HepG2 (cell line): ENCODE results near the gene DLEC1. TPM values are rescaled to one million over a fixed set of nuclear protein-coding genes. Genes with fewer than 3 reads are reported as not detected.

Experiments
- ATAC-seq: fragments of 200-7000 bp; cut with Tn5 transposase; 3 replicates; pipeline ENCODE4 v1.9.1; 2020; ENCODE audit warnings: mild to moderate bottlenecking, moderate library complexity
- BruUV-seq: library from RNA; stranded (reverse); fragments of 400-500 nt; replicated peaks from 2 replicates; lab custom pipeline; 2021; lab: Mats Ljungman, UMichigan
- CTCF ChIA-PET: fragments of 300-600 bp; formaldehyde crosslinking; extraction: SDS; loops from one replicate; lab custom pipeline; 2021; ENCODE audit warnings: low total read pairs, inconsistent platforms, low intra/inter-chr PET ratio; lab: Yijun Ruan, JAX
- POLR2A ChIA-PET: fragments of 350-600 bp; sonication (Branson Sonifier 250); formaldehyde crosslinking; loops from one replicate; lab custom pipeline; 2020; ENCODE audit warnings: antibody characterized with exemption, inconsistent platforms; lab: Yijun Ruan, JAX
- DNase-seq: peaks from one replicate; pipeline ENCODE4 v3.0.0-alpha.2; 2015; ENCODE audit warnings: low spot score
- FAIRE-seq: peaks from 3 replicates; lab custom pipeline; 2011; peaks lifted over from hg19 to GRCh38; lab: Jason Lieb, UNC
- H2AFZ ChIP-seq: one replicate; pipeline ENCODE4 v1.6.1; 2011; ENCODE audit warnings: low read length, inconsistent platforms
- H3K27ac ChIP-seq: fragments of 300-600 bp; 3 replicates; pipeline ENCODE4 v1.8.0; 2011; ENCODE audit warnings: mixed run types, mild to moderate bottlenecking, mixed read lengths, low read length, inconsistent platforms; ENCODE audit not compliant: insufficient read depth; ENCODE audit errors: extremely low read length
- H3K27me3 ChIP-seq, 2 experiments: fragments of 200-600 bp in 1 of 2; 2 replicates in 1 of 2; 3 replicates in 1 of 2; pipeline versions ENCODE4 v1.6.0 to v1.8.0; 2011; ENCODE audit warnings: low read length in 2 of 2, mild to moderate bottlenecking in 2 of 2, moderate library complexity in 2 of 2, inconsistent platforms in 1 of 2; ENCODE audit not compliant: insufficient read depth in 2 of 2, control insufficient read depth in 1 of 2
- H3K36me3 ChIP-seq, 2 experiments: fragments of 200-600 bp in 1 of 2; replicated peaks in 1 of 2; 2 replicates in 1 of 2; 3 replicates in 1 of 2; pipeline versions ENCODE4 v1.5.1 to v1.8.0; 2011; ENCODE audit warnings: low read length in 2 of 2, inconsistent platforms in 1 of 2; ENCODE audit not compliant: insufficient read depth in 2 of 2, control insufficient read depth in 1 of 2
- H3K4me1 ChIP-seq: 2 replicates; pipeline ENCODE4 v1.5.1; 2012; ENCODE audit warnings: low read length, inconsistent platforms; ENCODE audit not compliant: insufficient read depth
- H3K4me2 ChIP-seq: 2 replicates; pipeline ENCODE4 v1.6.0; 2011; ENCODE audit warnings: low read depth, low read length, inconsistent platforms
- H3K4me3 ChIP-seq, 3 experiments: fragments of 200-600 bp in 1 of 3; sonication (generic), shearing (Covaris generic) in 1 of 3; replicated peaks in 1 of 3; 2 replicates each; pipeline ENCODE4 v1.5.1; 2011 to 2016; ENCODE audit warnings: low read length in 3 of 3, inconsistent platforms in 2 of 3, low read depth in 2 of 3, mild to moderate bottlenecking in 2 of 3, control low read depth in 1 of 3, mixed read lengths in 1 of 3; ENCODE audit not compliant: insufficient read depth in 1 of 3
- H3K79me2 ChIP-seq: one replicate; pipeline ENCODE4 v1.6.1; 2011; ENCODE audit warnings: low read length, inconsistent platforms; ENCODE audit not compliant: insufficient read depth
- H3K9ac ChIP-seq: 2 replicates; pipeline ENCODE4 v1.6.0; 2011; ENCODE audit warnings: mild to moderate bottlenecking, low read depth, low read length, inconsistent platforms; ENCODE audit not compliant: insufficient read depth
- H3K9me3 ChIP-seq: 2 replicates; pipeline ENCODE4 v1.5.1; 2012; ENCODE audit warnings: mild to moderate bottlenecking, low read length
- H4K20me1 ChIP-seq: 2 replicates; pipeline ENCODE4 v1.6.0; 2011; ENCODE audit warnings: inconsistent platforms, mild to moderate bottlenecking, low read length, moderate library complexity; ENCODE audit not compliant: insufficient read depth
- ARID2 ChIP-seq: sonication (generic); formaldehyde crosslinking; IDR thresholded peaks from 2 replicates; pipeline ENCODE4 v1.8.1; 2022; ENCODE audit warnings: mild to moderate bottlenecking, missing genetic modification reagents, borderline replicate concordance
- ARNT2 ChIP-seq: sonication (generic); formaldehyde crosslinking; IDR thresholded peaks from 2 replicates; pipeline ENCODE4 v1.8.0; 2022; ENCODE audit warnings: mild to moderate bottlenecking, low read depth, missing genetic modification reagents, moderate library complexity
- CEBPB ChIP-seq: IDR thresholded peaks from 2 replicates; pipeline ENCODE4 v1.6.1; 2011; ENCODE audit warnings: low read depth, low read length, improper control_type of control experiment, borderline replicate concordance
- MAF1 ChIP-seq: sonication (generic); formaldehyde crosslinking; IDR thresholded peaks from 2 replicates; pipeline ENCODE4 v1.5.0; 2020; ENCODE audit warnings: missing genetic modification reagents, borderline replicate concordance
- MAFF ChIP-seq: IDR thresholded peaks from 2 replicates; pipeline ENCODE4 v1.6.1; 2011; ENCODE audit warnings: low read depth, low read length, improper control_type of control experiment
- MAFK ChIP-seq, 2 experiments: IDR thresholded peaks in 1 of 2; conservative IDR thresholded peaks in 1 of 2; 2 replicates each; pipeline ENCODE4 v1.6.1; 2011; ENCODE audit warnings: improper control_type of control experiment in 2 of 2, low read length in 2 of 2
- RCOR2 ChIP-seq: IDR thresholded peaks from 2 replicates; pipeline ENCODE4 v1.6.1; 2016; ENCODE audit warnings: missing biosample characterization, missing genetic modification reagents
- ZNF839 ChIP-seq: sonication (generic); formaldehyde crosslinking; IDR thresholded peaks from 2 replicates; pipeline ENCODE4 v1.4.0; 2020; ENCODE audit warnings: missing genetic modification reagents, mild to moderate bottlenecking, borderline replicate concordance
- WGBS: methylation state at CpG from one replicate; pipeline ENCODE4 v1.1.6; 2017; ENCODE audit warnings: low lambda C conversion rate; 5-methylcytosine and 5-hydroxymethylcytosine counted together
- in situ Hi-C: cut with HindIII; loops from 2 replicates; pipeline ENCODE4 v1.10.0; 2017; ENCODE audit warnings: low pct_unique_long_range_greater_than_20kb; ENCODE audit not compliant: extremely low pct_ligation_motif_present
- intact Hi-C: fragments of 100-400 bp; cut with micrococcal nuclease; formaldehyde crosslinking; loops from one replicate; pipeline ENCODE4 v1.10.0; 2022; ENCODE audit not compliant: unreplicated experiment
- polyA plus RNA-seq, 8 experiments: library from polyadenylated mRNA; depleted of rRNA in 3 of 8; stranded (reverse) in 7 of 8; unstranded in 1 of 8; fragments of >200 nt; fragmentation: Illumina TruSeq in 4 of 8; extraction: Trizol in 4 of 8; gene quantifications; 2 replicates each; pipeline versions ENCODE4 v1.2.1 to v1.2.3, GENCODE V29; 2011 to 2016; ENCODE audit warnings: low read depth in 4 of 8, missing spikeins in 1 of 8, mixed read lengths in 1 of 8; ENCODE audit not compliant: insufficient read depth in 1 of 8
- total RNA-seq, 5 experiments: library from RNA; depleted of rRNA; stranded (reverse); fragments of >200 nt; fragmentation: Illumina TruSeq; extraction: Trizol; gene quantifications; 2 replicates each; pipeline ENCODE4 v1.2.3, GENCODE V29; 2016; ENCODE audit warnings: low read depth in 1 of 5
- TF ChIP-seq, protein P1 (sequence below): sonication (generic); formaldehyde crosslinking; conservative IDR thresholded peaks from 2 replicates; pipeline ENCODE4 v1.5.0; 2020; ENCODE audit warnings: missing genetic modification reagents

DLEC1 gene
- total and polyA plus RNA-seq, 2 of the 13 experiments (the other 11 are each of a cell fraction or from before 2014, with no cell fraction given): 0.09 TPM; not detected in 1

DNA sequence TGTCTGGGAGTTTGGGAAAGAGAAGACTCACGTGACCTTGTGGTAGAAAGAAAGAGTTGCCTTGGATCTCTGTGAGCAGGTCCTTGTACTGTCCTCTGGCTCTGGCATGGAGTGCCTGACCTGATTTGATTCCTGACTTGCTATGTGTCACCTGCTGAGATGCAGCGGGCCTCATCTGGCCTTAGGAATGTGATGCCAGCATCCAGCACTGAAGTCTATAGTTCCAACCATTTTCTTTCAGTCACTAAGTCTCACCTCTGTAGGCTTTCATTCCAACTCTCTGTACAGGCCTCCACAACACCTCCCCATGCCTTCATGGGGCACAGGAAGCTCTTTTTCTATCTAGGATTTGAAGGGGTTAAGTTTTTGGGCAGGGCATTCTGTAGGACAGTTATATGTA lies 114.2 kb downstream of the DLEC1 start:
- no peak for ATAC-seq
- H2AFZ ChIP-seq: no peak overlapping the region
- H3K9ac ChIP-seq: no peak overlapping the region
- H3K4me1 ChIP-seq: peaks cover 7% of the 10 kb centered on the region; the same call in 1 of the 2 replicates
- no peaks in the 10 kb centered on the region for H3K36me3 ChIP-seq
- no peak for DNase-seq
- WGBS: 79% methylated on average over 1 of the region's 2 CpGs
- ChIA-PET POLR2A (interaction anchor here (1.9 to 2.8 kb wide), 3 partner anchors 12 to 16 kb away, joined by 5 to 12 read pairs (median 5); partner anchors contain the start of genes ACAA1, MYD88 and OXSR1), CTCF (no interaction called here)
- BruUV-seq: no TSS peak
- H3K79me2 ChIP-seq: no peaks in the 10 kb centered on the region
- no peak for FAIRE-seq
- H3K27me3 ChIP-seq: no peaks in the 10 kb centered on the region
- H4K20me1 ChIP-seq: no peaks in the 10 kb centered on the region
- in situ Hi-C loops: no loop called here
- H3K4me3 ChIP-seq: no peak overlapping the region
- no peaks in the 10 kb centered on the region for H3K9me3 ChIP-seq
- H3K27ac ChIP-seq: no peak overlapping the region
- H3K4me2 ChIP-seq: no peak overlapping the region
- intact Hi-C loops: no loop called here
- TF ChIP-seq ARNT2 (CRISPR knock-in tag) (no peak), MAF1 (no peak), ZNF839 (CRISPR knock-in tag) (no peak), RCOR2 (CRISPR knock-in tag) (no peak), ARID2 (no peak)

GRCh38 chr3:38154033-38154494 lies 115.1 kb downstream of the DLEC1 start:
- in situ Hi-C loops: no loop called here
- Histone ChIP-seq H3K4me3 (no peak overlapping the region), H3K4me2 (no peak overlapping the region), H3K9me3 (no peaks in the 10 kb centered on the region), H3K27ac (no peak overlapping the region), H3K4me1 (peaks cover 7% of the 10 kb centered on the region; the same call in 1 of the 2 replicates), H2AFZ (no peak overlapping the region), H3K27me3 (no peaks in the 10 kb centered on the region), H3K9ac (no peak overlapping the region), H3K36me3 (no peaks in the 10 kb centered on the region), H3K79me2 (no peaks in the 10 kb centered on the region), H4K20me1 (no peaks in the 10 kb centered on the region)
- 60% methylated on average over 2 of the region's 2 CpGs for WGBS
- intact Hi-C loops: no loop called here
- BruUV-seq: no TSS peak
- POLR2A ChIA-PET: interaction anchor here (0.9 to 2.8 kb wide), 3 partner anchors 12 to 17 kb away, joined by 3 to 12 read pairs (median 5); partner anchors contain the start of genes ACAA1 and MYD88
- TF ChIP-seq CEBPB (peak; percentile 55), MAFF (peak; percentile 51; the same call in 1 of the 2 replicates), ARID2 (no peak), MAFK (conservative IDR thresholded peaks at IDR 0.05 in 1 of 2, IDR thresholded peaks at IDR 0.05 in 1 of 2; ENCODE audit: low read length in 2 of 2) (peak in 1 of 2 experiments; percentile 24; a peak in 2 of 4 replicates)
- TF ChIP-seq, protein P1, sequence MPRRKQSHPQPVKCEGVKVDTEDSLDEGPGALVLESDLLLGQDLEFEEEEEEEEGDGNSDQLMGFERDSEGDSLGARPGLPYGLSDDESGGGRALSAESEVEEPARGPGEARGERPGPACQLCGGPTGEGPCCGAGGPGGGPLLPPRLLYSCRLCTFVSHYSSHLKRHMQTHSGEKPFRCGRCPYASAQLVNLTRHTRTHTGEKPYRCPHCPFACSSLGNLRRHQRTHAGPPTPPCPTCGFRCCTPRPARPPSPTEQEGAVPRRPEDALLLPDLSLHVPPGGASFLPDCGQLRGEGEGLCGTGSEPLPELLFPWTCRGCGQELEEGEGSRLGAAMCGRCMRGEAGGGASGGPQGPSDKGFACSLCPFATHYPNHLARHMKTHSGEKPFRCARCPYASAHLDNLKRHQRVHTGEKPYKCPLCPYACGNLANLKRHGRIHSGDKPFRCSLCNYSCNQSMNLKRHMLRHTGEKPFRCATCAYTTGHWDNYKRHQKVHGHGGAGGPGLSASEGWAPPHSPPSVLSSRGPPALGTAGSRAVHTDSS (CRISPR knock-in tag): no peak
- ATAC-seq (no peak), DNase-seq (no peak), FAIRE-seq (no peak)
- CTCF ChIA-PET: no interaction called here
